HTR-8/SVneo (cell line): ENCODE data around the gene FARP1.

Experiments used
- DNase-seq: peaks from one replicate; pipeline ENCODE4 v3.0.0; 2011; ENCODE audit warnings: low spot score, mixed read lengths; ENCODE audit not compliant: insufficient read length
- FAIRE-seq: peaks from 2 replicates; lab custom pipeline; 2011; peaks lifted over from hg19 to GRCh38; lab: Jason Lieb, UNC

Gene FARP1

GRCh38 chr13:98429081-98429480 lies 286.2 kb downstream of the FARP1 start:
- FAIRE-seq (no peak), DNase-seq (no peak)

GRCh38 chr13:98429531-98429930 lies 286.6 kb downstream of the FARP1 start:
- DNase-seq, result no peak
- FAIRE-seq, result no peak

- DNase-seq (no peak), FAIRE-seq (no peak)
Measured at GRCh38 chr13:98429977-98430736, 287.3 kb downstream of the FARP1 start.

GRCh38 chr13:98432638-98433037 lies 289.7 kb downstream of the FARP1 start:
- no peak for FAIRE-seq

GRCh38 chr13:98433654-98434053 lies 290.8 kb downstream of the FARP1 start:
- no peak for FAIRE-seq
- DNase-seq, result no peak

More at GRCh38 chr13:98432638-98433037, 289.7 kb downstream of the FARP1 start:
- DNase-seq, result no peak

GRCh38 chr13:98434060-98434459 lies 291.2 kb downstream of the FARP1 start:
- FAIRE-seq, result no peak
- DNase-seq, result no peak

- FAIRE-seq (no peak), DNase-seq (no peak)
Measured at GRCh38 chr13:98435376-98435775, 292.5 kb downstream of the FARP1 start.

GRCh38 chr13:98436233-98436910 lies 293.5 kb downstream of the FARP1 start:
- no peak for DNase-seq
- no peak for FAIRE-seq

- DNase-seq (no peak), FAIRE-seq (no peak)
Measured at GRCh38 chr13:98438246-98439125, 295.6 kb downstream of the FARP1 start.

- no peak for FAIRE-seq
- DNase-seq, result no peak
Measured at GRCh38 chr13:98439126-98439828, 296.4 kb downstream of the FARP1 start.

GRCh38 chr13:98439896-98440295 lies 297.0 kb downstream of the FARP1 start:
- FAIRE-seq (no peak), DNase-seq (no peak)

- no peak for DNase-seq
- no peak for FAIRE-seq
Measured at GRCh38 chr13:98440390-98441055, 297.6 kb downstream of the FARP1 start.

- DNase-seq, result no peak
- FAIRE-seq, result no peak
Measured at GRCh38 chr13:98441056-98441676, 298.3 kb downstream of the FARP1 start.

GRCh38 chr13:98442391-98443230 lies 299.7 kb downstream of the FARP1 start:
- FAIRE-seq (no peak), DNase-seq (no peak)

GRCh38 chr13:98443329-98443728 lies 300.4 kb downstream of the FARP1 start:
- peak; percentile 34 for DNase-seq
- FAIRE-seq, result no peak

- FAIRE-seq (no peak), DNase-seq (no peak)
Measured at GRCh38 chr13:98443800-98444325, 301.0 kb downstream of the FARP1 start.

- DNase-seq (no peak), FAIRE-seq (no peak)
Measured at GRCh38 chr13:98444381-98444780, 301.5 kb downstream of the FARP1 start.
